VCaP (cell line): ENCODE results near the gene SARM1.

Experiments
- H3K27ac ChIP-seq: fragments of 450-650 bp; 2 replicates; pipeline ENCODE4 v1.5.1; 2017
- TF ChIP-seq, protein P1 (sequence below): fragments of 450-650 bp; conservative IDR thresholded peaks from 2 replicates; pipeline ENCODE4 v1.5.1; 2017; ENCODE audit warnings: mild to moderate bottlenecking, moderate library complexity

The SARM1 gene

DNA sequence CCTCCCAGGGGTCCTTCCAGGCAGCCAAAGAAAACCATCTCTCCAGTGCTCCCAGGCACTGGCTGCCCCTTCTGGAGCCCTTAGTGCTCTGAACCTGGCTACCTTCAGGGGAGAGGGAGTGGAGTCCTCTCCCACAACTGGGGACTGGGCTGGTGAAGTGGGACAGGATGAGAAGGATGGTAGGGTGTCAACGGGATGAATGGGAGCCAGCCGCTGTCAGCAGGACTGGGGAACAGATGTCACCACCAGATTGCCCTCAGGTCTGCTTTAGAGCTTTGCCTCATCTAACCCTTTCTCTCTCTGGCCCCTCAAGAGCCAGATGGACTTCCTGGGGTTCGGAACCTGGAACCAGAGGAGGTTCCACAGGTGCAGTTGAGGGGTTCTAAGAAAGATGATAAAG, 6.0 kb upstream of the SARM1 start:
- TF ChIP-seq, protein P1, sequence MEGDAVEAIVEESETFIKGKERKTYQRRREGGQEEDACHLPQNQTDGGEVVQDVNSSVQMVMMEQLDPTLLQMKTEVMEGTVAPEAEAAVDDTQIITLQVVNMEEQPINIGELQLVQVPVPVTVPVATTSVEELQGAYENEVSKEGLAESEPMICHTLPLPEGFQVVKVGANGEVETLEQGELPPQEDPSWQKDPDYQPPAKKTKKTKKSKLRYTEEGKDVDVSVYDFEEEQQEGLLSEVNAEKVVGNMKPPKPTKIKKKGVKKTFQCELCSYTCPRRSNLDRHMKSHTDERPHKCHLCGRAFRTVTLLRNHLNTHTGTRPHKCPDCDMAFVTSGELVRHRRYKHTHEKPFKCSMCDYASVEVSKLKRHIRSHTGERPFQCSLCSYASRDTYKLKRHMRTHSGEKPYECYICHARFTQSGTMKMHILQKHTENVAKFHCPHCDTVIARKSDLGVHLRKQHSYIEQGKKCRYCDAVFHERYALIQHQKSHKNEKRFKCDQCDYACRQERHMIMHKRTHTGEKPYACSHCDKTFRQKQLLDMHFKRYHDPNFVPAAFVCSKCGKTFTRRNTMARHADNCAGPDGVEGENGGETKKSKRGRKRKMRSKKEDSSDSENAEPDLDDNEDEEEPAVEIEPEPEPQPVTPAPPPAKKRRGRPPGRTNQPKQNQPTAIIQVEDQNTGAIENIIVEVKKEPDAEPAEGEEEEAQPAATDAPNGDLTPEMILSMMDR: no peak
- no peak overlapping the region for H3K27ac ChIP-seq

GRCh38 chr17:28366605-28367004, 4.9 kb upstream of the SARM1 start:
- TF ChIP-seq, protein P1: no peak
- H3K27ac ChIP-seq: no peak overlapping the region

GRCh38 chr17:28367641-28368305, 3.7 kb upstream of the SARM1 start:
- no peak overlapping the region for H3K27ac ChIP-seq
- TF ChIP-seq, protein P1: no peak

DNA sequence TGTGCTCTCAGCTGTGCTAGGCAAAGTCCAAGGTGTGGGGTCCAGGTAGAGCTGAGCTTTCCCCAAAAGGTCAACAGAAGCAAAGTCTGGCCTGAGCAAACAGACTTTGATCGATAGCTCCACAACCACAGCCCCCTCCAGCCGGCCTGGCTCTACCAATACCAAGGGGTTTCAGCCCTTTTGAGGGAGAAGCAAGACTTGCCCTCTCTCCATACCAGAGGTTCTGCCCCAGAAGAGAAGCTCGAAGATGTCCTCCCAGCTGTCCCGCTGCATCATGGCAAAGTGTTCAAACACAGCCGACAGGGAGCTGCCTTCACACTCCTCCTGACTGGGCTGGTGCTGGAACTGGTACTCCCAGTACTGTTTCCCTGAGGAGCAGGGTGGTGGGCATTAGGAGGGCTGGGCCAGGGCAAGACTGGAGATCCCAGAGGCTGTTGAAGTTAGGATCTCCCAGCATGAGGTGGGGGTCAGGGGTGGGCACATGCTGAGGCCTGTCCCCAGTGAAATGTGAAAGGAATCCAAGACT, 3.1 kb upstream of the SARM1 start:
- TF ChIP-seq, protein P1: no peak
- no peak overlapping the region for H3K27ac ChIP-seq

GRCh38 chr17:28368915-28369683, 2.4 kb upstream of the SARM1 start:
- peak overlapping the region; percentile 99 for H3K27ac ChIP-seq
- TF ChIP-seq, protein P1: no peak

DNA sequence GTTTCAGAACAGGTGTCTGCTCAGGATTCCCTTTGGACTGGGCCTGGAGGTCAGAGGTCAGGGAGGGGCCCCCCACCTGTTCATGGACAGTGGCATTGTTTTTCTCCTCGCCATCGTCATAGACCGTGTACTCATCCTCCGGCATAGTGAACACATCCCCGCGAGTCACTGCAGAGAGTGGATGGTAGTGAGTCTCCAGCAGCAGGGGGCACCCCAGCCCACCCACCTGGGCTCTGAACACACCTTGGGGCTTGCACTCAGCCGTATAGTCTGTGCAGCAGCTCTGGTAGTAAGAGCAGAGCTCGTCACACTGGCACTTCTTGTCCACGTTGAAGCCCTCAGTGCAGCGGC, 1.8 kb upstream of the SARM1 start:
- TF ChIP-seq, protein P1: 0 out of 2 replicates have a peak, but pooled peaks have one; percentile 5
- H3K27ac ChIP-seq: peak overlapping the region; percentile 99

GRCh38 chr17:28370035-28370743, 1.3 kb upstream of the SARM1 start, which contains the start of gene VTN:
TSS of gene VTN (minus strand) at chr17:28370307. CDS start at chr17:28370203, 104 bp downstream.
- TF ChIP-seq, protein P1: 0 out of 2 replicates have a peak, but pooled peaks have one; percentile 11
- peak within 1 kb of the TSS; percentile 99 for H3K27ac ChIP-seq
